Mucosa of rectum (tissue), 2 donors: ENCODE measurements around the gene KIAA1671.
A peak's percentile ranks its signal among the peaks of the same experiment; 100 is the strongest.

Experiments used
- H3K27ac ChIP-seq, 2 donors: one replicate each; pipeline ENCODE4 v1.7.0; 2013; ENCODE audit warnings: inconsistent platforms in 2 of 2, low read depth in 2 of 2, low read length in 2 of 2
- H3K27me3 ChIP-seq, 2 donors: one replicate each; pipeline ENCODE4 v1.7.0; 2013; ENCODE audit warnings: low read length in 2 of 2; ENCODE audit not compliant: control insufficient read depth in 2 of 2, insufficient read depth in 2 of 2
- H3K36me3 ChIP-seq, 2 donors: one replicate each; pipeline ENCODE4 v1.7.0; 2013; ENCODE audit warnings: low read length in 2 of 2; ENCODE audit not compliant: control insufficient read depth in 2 of 2, insufficient read depth in 2 of 2
- H3K4me1 ChIP-seq, 2 donors: one replicate each; pipeline ENCODE4 v1.7.0; 2013; ENCODE audit warnings: low read length in 2 of 2, mild to moderate bottlenecking in 1 of 2; ENCODE audit not compliant: control insufficient read depth in 2 of 2, insufficient read depth in 2 of 2
- H3K4me3 ChIP-seq, 2 donors: one replicate each; pipeline ENCODE4 v1.7.0; 2013; ENCODE audit warnings: low read length in 2 of 2
- H3K9ac ChIP-seq, 2 donors: one replicate each; pipeline ENCODE4 v1.7.0; 2013; ENCODE audit warnings: low read length in 2 of 2, low read depth in 1 of 2, mild to moderate bottlenecking in 1 of 2
- H3K9me3 ChIP-seq, 2 donors: one replicate each; pipeline ENCODE4 v1.7.0; 2013; ENCODE audit warnings: low read length in 2 of 2; ENCODE audit not compliant: control insufficient read depth in 2 of 2
- donor health status: healthy.
- donor health status: Normal muscosa, but diverticular disease.

KIAA1671 gene

GRCh38 chr22:24990344-24990905, 37.9 kb downstream of the KIAA1671 start:
- no peaks in the 10 kb centered on the region for H3K36me3 ChIP-seq
- H3K4me3 ChIP-seq: no peak overlapping the region
- no peaks in the 10 kb centered on the region for H3K27me3 ChIP-seq
- H3K9me3 ChIP-seq: no peaks in the 10 kb centered on the region
- H3K27ac ChIP-seq: peak overlapping the region; percentile 25 to 90
- peak overlapping the region in 1 of 2 donors; percentile 4 for H3K9ac ChIP-seq
- peaks cover 32 to 54% of the 10 kb centered on the region in 2 donors for H3K4me1 ChIP-seq

GRCh38 chr22:24992946-24993345, 40.4 kb downstream of the KIAA1671 start:
- Histone ChIP-seq H3K36me3 (no peaks in the 10 kb centered on the region), H3K27ac (peak overlapping the region in 1 of 2 donors; percentile 86), H3K4me1 (peaks cover 47 to 65% of the 10 kb centered on the region in 2 donors), H3K9ac (peak overlapping the region in 1 of 2 donors; percentile 24), H3K9me3 (no peaks in the 10 kb centered on the region), H3K4me3 (no peak overlapping the region), H3K27me3 (no peaks in the 10 kb centered on the region)

- Histone ChIP-seq H3K4me1 (peaks cover 43 to 60% of the 10 kb centered on the region in 2 donors), H3K27ac (peak overlapping the region; percentile 73 to 86), H3K27me3 (no peaks in the 10 kb centered on the region), H3K9me3 (no peaks in the 10 kb centered on the region), H3K4me3 (no peak overlapping the region), H3K9ac (peak overlapping the region; percentile 63 to 68), H3K36me3 (no peaks in the 10 kb centered on the region)
Measured at GRCh38 chr22:24994070-24994763, 41.7 kb downstream of the KIAA1671 start.

GRCh38 chr22:24995649-24996180, 43.2 kb downstream of the KIAA1671 start:
- Histone ChIP-seq H3K9me3 (no peaks in the 10 kb centered on the region), H3K4me1 (peaks cover 37 to 54% of the 10 kb centered on the region in 2 donors), H3K27me3 (no peaks in the 10 kb centered on the region), H3K27ac (no peak overlapping the region), H3K4me3 (no peak overlapping the region), H3K9ac (peak overlapping the region in 1 of 2 donors; percentile 5), H3K36me3 (no peaks in the 10 kb centered on the region)

- H3K36me3 ChIP-seq: no peaks in the 10 kb centered on the region
- peaks cover 34 to 48% of the 10 kb centered on the region in 2 donors for H3K4me1 ChIP-seq
- H3K9ac ChIP-seq: peak overlapping the region; percentile 40 to 47
- H3K27ac ChIP-seq: peak overlapping the region; percentile 61 to 72
- no peaks in the 10 kb centered on the region for H3K9me3 ChIP-seq
- no peak overlapping the region for H3K4me3 ChIP-seq
- H3K27me3 ChIP-seq: no peaks in the 10 kb centered on the region
Measured at GRCh38 chr22:24996420-24996952, 44.0 kb downstream of the KIAA1671 start.

- Histone ChIP-seq H3K4me1 (peaks cover 33 to 43% of the 10 kb centered on the region in 2 donors), H3K9me3 (no peaks in the 10 kb centered on the region), H3K36me3 (no peaks in the 10 kb centered on the region), H3K9ac (no peak overlapping the region), H3K4me3 (no peak overlapping the region), H3K27ac (peak overlapping the region; percentile 61 to 72), H3K27me3 (no peaks in the 10 kb centered on the region)
Measured at GRCh38 chr22:24997023-24997422, 44.5 kb downstream of the KIAA1671 start.

GRCh38 chr22:25000686-25001085, 48.2 kb downstream of the KIAA1671 start:
- no peaks in the 10 kb centered on the region for H3K27me3 ChIP-seq
- H3K27ac ChIP-seq: no peak overlapping the region
- no peak overlapping the region for H3K9ac ChIP-seq
- H3K4me1 ChIP-seq: peaks cover 14 to 17% of the 10 kb centered on the region in 2 donors
- H3K9me3 ChIP-seq: no peaks in the 10 kb centered on the region
- no peaks in the 10 kb centered on the region for H3K36me3 ChIP-seq
- no peak overlapping the region for H3K4me3 ChIP-seq

GRCh38 chr22:25002241-25002985, 49.9 kb downstream of the KIAA1671 start:
- H3K27ac ChIP-seq: no peak overlapping the region
- no peaks in the 10 kb centered on the region for H3K9me3 ChIP-seq
- H3K9ac ChIP-seq: no peak overlapping the region
- H3K4me3 ChIP-seq: no peak overlapping the region
- H3K4me1 ChIP-seq: peaks cover 0 to 2% of the 10 kb centered on the region in 2 donors
- H3K36me3 ChIP-seq: no peaks in the 10 kb centered on the region
- H3K27me3 ChIP-seq: no peaks in the 10 kb centered on the region

GRCh38 chr22:25006354-25006753, 53.8 kb downstream of the KIAA1671 start:
- Histone ChIP-seq H3K27me3 (no peaks in the 10 kb centered on the region), H3K4me3 (no peak overlapping the region), H3K4me1 (no peaks in the 10 kb centered on the region), H3K27ac (no peak overlapping the region), H3K36me3 (no peaks in the 10 kb centered on the region), H3K9ac (no peak overlapping the region), H3K9me3 (no peaks in the 10 kb centered on the region)
